ENCODE data around the gene HCRTR2.

Gene HCRTR2

DNA sequence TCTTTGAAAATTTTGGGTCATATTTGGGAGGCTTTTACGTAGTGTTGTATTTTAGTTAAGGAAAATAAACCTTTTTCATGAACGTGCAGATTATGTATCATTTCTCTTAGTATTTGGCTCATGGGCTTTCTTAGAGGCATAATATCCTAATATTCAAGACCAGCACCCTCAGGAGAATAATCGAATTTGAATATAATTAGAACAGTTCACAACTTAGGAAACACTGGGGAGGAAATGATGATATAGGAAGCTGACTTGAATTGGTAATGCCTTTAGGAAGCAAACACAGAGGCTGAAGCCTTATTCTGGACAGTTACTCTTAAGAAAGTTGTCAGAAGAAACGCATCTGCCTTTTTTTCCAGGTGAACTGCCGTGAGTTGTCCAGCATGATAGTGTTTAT is 152.9 kb downstream of the HCRTR2 start, which contains the start of gene GFRAL:
GFRAL (plus strand) TSS at position 301 of the 400 bp plus-strand sequence; CDS start at position 387, 86 bp downstream.
- no peak for DNase-seq (ENCODE audit: low read depth in 3 of 3)

Data from stimulated activated CD4-positive, alpha-beta T cell treated with anti-CD3 and anti-CD28 coated beads, TNF-alpha, amount 100 ng/mL, for 24 hours (primary cell).